AG04450 (cell line): ENCODE results near the gene CHDH. TPM values are rescaled to one million over a fixed set of nuclear protein-coding genes. Genes with fewer than 3 reads are reported as not detected.

Experiments
- CTCF ChIA-PET: fragments of 300-600, 350-600 bp; formaldehyde crosslinking; extraction: SDS; loops from one replicate; lab custom pipeline; 2022; ENCODE audit warnings: antibody characterized with exemption, inconsistent platforms; lab: Charles Lee
- POLR2A ChIA-PET: fragments of 350-600 bp; formaldehyde crosslinking; extraction: SDS; loops from one replicate; lab custom pipeline; 2021; ENCODE audit warnings: antibody characterized with exemption, inconsistent platforms; lab: Yijun Ruan, JAX
- DNase-seq: peaks from one replicate; pipeline ENCODE4 v3.0.0-alpha.2; 2011; ENCODE audit warnings: low read depth, low spot score
- H3K27ac ChIP-seq: one replicate; pipeline ENCODE4 v1.5.1; 2012; ENCODE audit warnings: low read depth, low read length, control low read depth
- H3K27me3 ChIP-seq: one replicate; pipeline ENCODE4 v1.6.0; 2012; ENCODE audit warnings: low read length; ENCODE audit not compliant: control insufficient read depth, insufficient read depth
- H3K4me3 ChIP-seq: 2 replicates; pipeline ENCODE4 v1.5.1; 2011; ENCODE audit warnings: mild to moderate bottlenecking, low read depth, low read length, control low read depth
- H3K9me3 ChIP-seq: 2 replicates; pipeline ENCODE4 v1.5.1; 2012; ENCODE audit warnings: low read length; ENCODE audit not compliant: control insufficient read depth, insufficient read depth
- polyA plus RNA-seq: library from polyadenylated mRNA; depleted of rRNA; stranded (reverse); fragments of >200 nt; gene quantifications from 2 replicates; pipeline ENCODE4 v1.2.3, GENCODE V29; 2011
- TF ChIP-seq, protein P1 (sequence below): IDR thresholded peaks from 2 replicates; pipeline ENCODE4 v1.5.1; 2011; ENCODE audit warnings: low read depth, low read length, control low read depth, inconsistent platforms

Gene CHDH
- polyA plus RNA-seq, 1 experiment: 0.01 TPM

DNA sequence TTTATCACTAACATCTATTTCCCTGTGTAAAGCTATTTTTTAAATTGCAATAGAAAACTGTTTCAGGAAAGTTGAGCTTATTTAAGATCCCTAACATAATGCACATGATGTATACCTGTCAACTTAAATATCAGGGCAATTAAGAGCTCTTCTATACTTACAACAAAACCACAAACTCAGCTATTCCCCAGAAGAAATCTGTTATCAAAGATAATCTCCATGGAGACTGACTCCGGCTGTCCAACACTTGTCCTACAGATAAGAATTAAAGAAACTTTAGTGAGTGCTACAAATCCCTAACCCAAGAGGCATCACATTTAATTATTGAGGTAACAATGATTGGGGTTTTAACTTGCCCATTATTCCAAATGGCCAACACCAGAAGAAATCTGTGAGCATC lies 42.0 kb upstream of the CHDH start:
- no peak for DNase-seq
- CTCF ChIA-PET: no interaction called here
- TF ChIP-seq, protein P1, sequence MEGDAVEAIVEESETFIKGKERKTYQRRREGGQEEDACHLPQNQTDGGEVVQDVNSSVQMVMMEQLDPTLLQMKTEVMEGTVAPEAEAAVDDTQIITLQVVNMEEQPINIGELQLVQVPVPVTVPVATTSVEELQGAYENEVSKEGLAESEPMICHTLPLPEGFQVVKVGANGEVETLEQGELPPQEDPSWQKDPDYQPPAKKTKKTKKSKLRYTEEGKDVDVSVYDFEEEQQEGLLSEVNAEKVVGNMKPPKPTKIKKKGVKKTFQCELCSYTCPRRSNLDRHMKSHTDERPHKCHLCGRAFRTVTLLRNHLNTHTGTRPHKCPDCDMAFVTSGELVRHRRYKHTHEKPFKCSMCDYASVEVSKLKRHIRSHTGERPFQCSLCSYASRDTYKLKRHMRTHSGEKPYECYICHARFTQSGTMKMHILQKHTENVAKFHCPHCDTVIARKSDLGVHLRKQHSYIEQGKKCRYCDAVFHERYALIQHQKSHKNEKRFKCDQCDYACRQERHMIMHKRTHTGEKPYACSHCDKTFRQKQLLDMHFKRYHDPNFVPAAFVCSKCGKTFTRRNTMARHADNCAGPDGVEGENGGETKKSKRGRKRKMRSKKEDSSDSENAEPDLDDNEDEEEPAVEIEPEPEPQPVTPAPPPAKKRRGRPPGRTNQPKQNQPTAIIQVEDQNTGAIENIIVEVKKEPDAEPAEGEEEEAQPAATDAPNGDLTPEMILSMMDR: no peak

DNA sequence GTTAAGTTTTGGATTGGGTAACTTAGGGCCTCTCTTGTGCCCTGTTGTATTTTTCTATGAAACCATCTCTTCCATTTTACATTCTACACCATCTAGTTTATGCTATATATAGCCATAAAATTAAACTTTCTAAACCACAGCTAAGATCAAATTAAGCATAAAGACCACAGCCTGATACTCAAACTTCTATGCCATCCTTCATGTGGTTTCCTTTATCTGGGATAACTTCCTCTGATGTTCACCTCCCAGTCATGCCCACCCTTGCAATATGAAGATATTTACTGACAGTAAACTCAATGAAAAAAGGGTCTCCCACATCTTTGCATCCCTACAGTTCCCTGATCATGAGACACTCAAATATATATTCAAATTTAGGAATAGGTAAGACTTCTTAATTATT lies 41.2 kb upstream of the CHDH start:
- ChIA-PET POLR2A (no interaction called here), CTCF (no interaction called here)
- Histone ChIP-seq H3K27me3 (no peaks in the 10 kb centered on the region), H3K27ac (no peak overlapping the region), H3K9me3 (no peaks in the 10 kb centered on the region), H3K4me3 (no peak overlapping the region)
- TF ChIP-seq, protein P1: no peak
- no peak for DNase-seq

More for the DNA sequence above, 42.0 kb upstream of the CHDH start:
- Histone ChIP-seq H3K27me3 (no peaks in the 10 kb centered on the region), H3K9me3 (no peaks in the 10 kb centered on the region), H3K4me3 (no peak overlapping the region), H3K27ac (no peak overlapping the region)
- POLR2A ChIA-PET: no interaction called here

DNA sequence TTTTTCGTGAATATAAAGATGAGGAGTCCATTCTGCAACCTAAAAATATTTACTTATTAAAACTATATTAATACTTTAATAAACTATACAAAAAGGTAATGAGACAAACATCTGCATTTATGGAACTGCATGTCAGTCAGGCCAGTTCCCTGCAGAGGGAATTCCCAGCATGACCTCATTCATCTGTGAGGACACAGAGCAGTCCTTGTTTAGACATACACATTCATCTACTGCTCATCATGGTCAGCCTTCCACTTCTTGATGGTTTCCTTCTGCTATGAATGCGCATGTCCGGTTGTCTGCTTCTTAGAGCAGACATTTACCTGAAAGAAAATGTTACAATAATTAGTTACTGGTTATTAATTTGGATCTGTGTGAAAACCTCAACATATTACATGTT lies 39.0 kb upstream of the CHDH start:
- Histone ChIP-seq H3K4me3 (no peak overlapping the region), H3K9me3 (no peaks in the 10 kb centered on the region; the same call in 1 of the 2 replicates), H3K27ac (no peak overlapping the region), H3K27me3 (no peaks in the 10 kb centered on the region)
- ChIA-PET CTCF (no interaction called here), POLR2A (no interaction called here)
- TF ChIP-seq, protein P1: no peak
- DNase-seq: no peak

DNA sequence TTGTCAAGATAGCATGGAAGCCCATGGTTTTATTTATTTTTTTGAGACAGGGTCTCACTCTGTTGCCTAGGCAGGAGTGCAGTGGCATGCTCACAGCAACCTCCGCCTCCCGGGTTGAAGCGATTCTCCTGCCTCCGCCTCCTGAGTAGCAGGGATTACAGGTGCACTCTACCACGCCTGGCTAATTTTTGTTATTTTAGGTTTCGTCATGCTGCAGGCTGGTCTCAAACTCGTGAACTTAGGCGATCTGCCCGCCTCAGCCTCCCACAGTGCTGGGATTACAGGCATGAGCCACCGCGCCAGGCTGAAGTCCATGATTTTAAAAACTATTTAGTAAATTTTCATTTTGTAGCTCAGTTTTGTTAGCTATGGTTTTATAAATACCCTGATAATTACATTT lies 38.4 kb upstream of the CHDH start:
- CTCF ChIA-PET: no interaction called here
- H3K27me3 ChIP-seq: no peaks in the 10 kb centered on the region
- TF ChIP-seq, protein P1: no peak
- H3K9me3 ChIP-seq: no peaks in the 10 kb centered on the region; the same call in 1 of the 2 replicates
- no peak for DNase-seq
- H3K4me3 ChIP-seq: no peak overlapping the region
- POLR2A ChIA-PET: no interaction called here
- H3K27ac ChIP-seq: no peak overlapping the region

DNA sequence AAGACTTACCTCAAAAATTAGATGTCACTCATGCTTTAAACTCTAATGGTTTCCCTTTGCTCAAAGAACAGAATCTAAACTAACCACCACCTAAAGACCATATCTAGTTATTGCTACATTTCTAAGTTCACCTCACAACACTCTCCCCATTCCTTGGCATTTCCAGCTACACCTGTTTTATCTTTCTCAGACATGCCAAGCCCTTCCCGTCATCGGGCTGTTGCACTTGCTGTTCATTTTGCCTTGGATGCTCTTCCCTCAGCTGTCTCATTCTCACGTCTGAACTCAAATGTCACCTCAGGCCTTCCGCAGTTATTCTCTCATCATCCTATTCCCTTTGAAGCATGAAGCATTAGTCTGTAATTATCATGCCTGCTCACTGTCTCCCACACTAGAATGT lies 36.8 kb upstream of the CHDH start:
- H3K27me3 ChIP-seq: no peaks in the 10 kb centered on the region
- H3K27ac ChIP-seq: no peak overlapping the region
- CTCF ChIA-PET: no interaction called here
- H3K4me3 ChIP-seq: no peak overlapping the region
- POLR2A ChIA-PET: no interaction called here
- TF ChIP-seq, protein P1: no peak
- no peak for DNase-seq
- H3K9me3 ChIP-seq: no peaks in the 10 kb centered on the region; the same call in 1 of the 2 replicates
